Endothelial cell of umbilical vein (primary cell): Measurements from ENCODE around the gene PSG11. TPM values are rescaled to one million over a fixed set of nuclear protein-coding genes. Genes with fewer than 3 reads are reported as not detected.
"Not testable (repeated sequence)": the region's sequence is repeated elsewhere in the genome, so short reads cannot be mapped to it uniquely, and the experiment has no call there.

Source experiments
- BruUV-seq: library from RNA; stranded (reverse); fragments of 400-500 nt; replicated peaks from 2 replicates; lab custom pipeline; 2021; lab: Mats Ljungman, UMichigan
- CTCF ChIA-PET: fragments of 300-600, 350-600 bp; sonication (Branson Sonifier 250); formaldehyde crosslinking; loops from one replicate; lab custom pipeline; 2021; ENCODE audit warnings: antibody characterized with exemption, inconsistent platforms; lab: Charles Lee
- POLR2A ChIA-PET: fragments of 300-600, 350-600 bp; sonication (Branson Sonifier 250); formaldehyde crosslinking; loops from one replicate; lab custom pipeline; 2021; ENCODE audit warnings: antibody characterized with exemption, inconsistent platforms; lab: Charles Lee
- DNase-seq: peaks from one replicate; pipeline ENCODE4 v3.0.0-alpha.2; 2011; ENCODE audit warnings: low read depth, low spot score
- FAIRE-seq: peaks from 2 replicates; lab custom pipeline; 2011; peaks lifted over from hg19 to GRCh38; lab: Jason Lieb, UNC
- H2AFZ ChIP-seq: 2 replicates; pipeline ENCODE4 v1.6.0; 2012; ENCODE audit warnings: low read depth, low read length, control low read depth, inconsistent platforms
- H3K27ac ChIP-seq: 2 replicates; pipeline ENCODE4 v1.5.1; 2011; ENCODE audit warnings: low read depth, mild to moderate bottlenecking, control low read depth, low read length, moderate library complexity; ENCODE audit not compliant: insufficient read depth
- H3K27me3 ChIP-seq, 2 experiments: 2 replicates each; pipeline versions ENCODE4 v1.6.0 to v1.6.1; 2011; ENCODE audit warnings: low read length in 2 of 2, mixed read lengths in 1 of 2; ENCODE audit not compliant: control insufficient read depth in 2 of 2, insufficient read depth in 2 of 2
- H3K36me3 ChIP-seq, 2 experiments: 2 replicates in 1 of 2; 3 replicates in 1 of 2; pipeline ENCODE4 v1.5.1; 2011; ENCODE audit warnings: low read length in 2 of 2, mild to moderate bottlenecking in 1 of 2, moderate library complexity in 1 of 2; ENCODE audit not compliant: control insufficient read depth in 2 of 2, insufficient read depth in 2 of 2; ENCODE audit errors: extremely low read depth in 1 of 2
- H3K4me1 ChIP-seq: 3 replicates; pipeline ENCODE4 v1.5.1; 2011; ENCODE audit warnings: mild to moderate bottlenecking, low read length; ENCODE audit not compliant: control insufficient read depth, insufficient read depth; ENCODE audit errors: extremely low read depth
- H3K4me2 ChIP-seq: 2 replicates; pipeline ENCODE4 v1.6.1; 2011; ENCODE audit warnings: low read length, control low read depth, mixed read lengths; ENCODE audit not compliant: insufficient read depth
- H3K4me3 ChIP-seq, 3 experiments: fragments of 200-600 bp in 1 of 3; sonication (generic), shearing (Covaris generic) in 1 of 3; replicated peaks in 1 of 3; 2 replicates each; pipeline ENCODE4 v1.5.1; 2011 to 2016; ENCODE audit warnings: control low read depth in 3 of 3, low read length in 3 of 3, mild to moderate bottlenecking in 2 of 3, inconsistent platforms in 1 of 3, low read depth in 1 of 3, moderate library complexity in 1 of 3; ENCODE audit not compliant: insufficient read depth in 1 of 3
- H3K79me2 ChIP-seq: 2 replicates; pipeline ENCODE4 v1.6.0; 2012; ENCODE audit warnings: low read length, inconsistent platforms; ENCODE audit not compliant: control insufficient read depth, insufficient read depth
- H3K9ac ChIP-seq: replicated peaks from 2 replicates; pipeline ENCODE3; 2011; ENCODE audit warnings: low read length, control low read depth; ENCODE audit not compliant: insufficient read depth; ENCODE audit errors: extremely low read depth
- H3K9me1 ChIP-seq: replicated peaks from 3 replicates; pipeline ENCODE4 v1.6.0; 2011; ENCODE audit warnings: mild to moderate bottlenecking, low read length; ENCODE audit not compliant: control insufficient read depth, insufficient read depth; ENCODE audit errors: extremely low read depth
- H3K9me3 ChIP-seq: replicated peaks from 2 replicates; pipeline ENCODE4 v1.5.1; 2012; ENCODE audit warnings: low read length, inconsistent platforms; ENCODE audit not compliant: control insufficient read depth, insufficient read depth
- H4K20me1 ChIP-seq: replicated peaks from 2 replicates; pipeline ENCODE3; 2011; ENCODE audit warnings: mild to moderate bottlenecking, low read length; ENCODE audit not compliant: control insufficient read depth, insufficient read depth; ENCODE audit errors: extremely low read depth
- dilution Hi-C: fragments of 300-500 bp; cut with MboI; formaldehyde crosslinking; loops from one replicate; pipeline ENCODE4 v1.15.0; 2019; ENCODE audit warnings: low sequenced_read_pairs; ENCODE audit not compliant: extremely low pct_ligation_motif_present
- intact Hi-C: fragments of 100-400 bp; cut with micrococcal nuclease; formaldehyde crosslinking; loops from one replicate; pipeline ENCODE4 v1.10.0; 2022
- polyA plus RNA-seq, 4 experiments: library from polyadenylated mRNA; depleted of rRNA in 3 of 4; stranded (reverse) in 3 of 4; unstranded in 1 of 4; fragments of >200 nt; gene quantifications; 2 replicates each; pipeline versions ENCODE4 v1.2.1 to v1.2.3, GENCODE V29; 2011 to 2012; ENCODE audit warnings: missing spikeins in 1 of 4
- total RNA-seq: library from RNA; stranded (reverse); gene quantifications from 2 replicates; pipeline ENCODE4 v1.2.3, GENCODE V29; 2021

PSG11 gene
- total and polyA plus RNA-seq, 2 donors (not counting 3 experiments of a cell fraction or from before 2014, with no cell fraction given): not detected

DNA sequence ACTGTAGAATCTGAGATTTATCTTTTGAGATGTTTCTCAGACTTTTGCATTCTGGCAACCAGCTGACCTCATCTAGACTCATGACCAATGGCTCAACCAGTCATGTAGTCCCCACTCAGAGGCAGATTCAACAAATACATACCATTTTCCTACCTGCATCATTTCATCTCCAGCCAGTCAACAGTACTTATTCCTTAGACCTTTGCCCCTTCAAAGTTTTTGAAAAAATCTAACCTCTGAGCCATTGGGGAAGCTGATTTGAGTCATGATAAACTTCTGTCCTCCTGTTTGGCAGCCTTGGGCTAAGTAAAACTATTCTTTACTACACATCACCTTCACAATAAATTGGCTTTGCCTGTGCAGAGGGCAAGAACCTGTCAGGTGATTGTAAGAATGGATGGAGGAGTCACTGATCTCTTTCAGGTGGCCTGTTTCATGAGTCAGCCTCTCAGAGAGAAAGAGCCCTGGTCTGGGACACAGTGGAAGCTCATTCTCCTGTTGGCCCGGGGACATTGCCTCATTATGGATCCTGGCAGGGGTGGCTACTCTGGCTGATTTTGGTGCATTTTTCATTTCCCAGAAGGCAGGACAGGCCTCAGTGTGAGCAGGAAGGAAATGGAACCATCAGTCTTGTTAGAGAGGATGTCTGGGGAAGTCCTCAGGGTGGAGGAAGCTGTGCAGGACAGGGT lies 17.4 kb upstream of the PSG11 start:
- H3K9ac ChIP-seq, intact Hi-C loops, BruUV-seq, CTCF ChIA-PET, H3K9me3 ChIP-seq, H4K20me1 ChIP-seq, H3K4me3 ChIP-seq, H3K4me2 ChIP-seq, H3K36me3 ChIP-seq, H2AFZ ChIP-seq, H3K79me2 ChIP-seq, dilution Hi-C loops, H3K4me1 ChIP-seq, H3K9me1 ChIP-seq, FAIRE-seq, H3K27me3 ChIP-seq, POLR2A ChIA-PET, H3K27ac ChIP-seq, DNase-seq: not testable (repeated sequence)

DNA sequence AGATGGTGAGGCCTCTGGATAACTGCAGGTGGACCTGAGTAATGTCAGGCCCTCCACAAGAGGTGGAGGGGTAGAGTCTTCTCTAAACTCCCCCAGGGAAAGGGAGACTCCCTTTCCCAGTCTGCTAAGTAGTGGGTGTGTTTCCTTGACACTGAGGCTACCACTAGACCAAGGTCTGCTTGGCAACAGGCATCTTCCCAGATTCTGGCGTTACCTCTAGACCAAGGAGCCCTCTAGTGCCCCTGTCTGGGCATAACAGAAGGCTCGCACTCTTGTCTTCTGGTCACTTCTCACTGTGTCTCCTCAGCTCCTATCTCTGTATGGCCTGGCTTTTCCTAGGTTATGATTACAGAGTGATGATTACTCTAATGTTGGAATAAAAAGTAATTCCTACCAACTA lies 5.4 kb upstream of the PSG11 start:
- BruUV-seq, H3K4me1 ChIP-seq, DNase-seq, H3K9me1 ChIP-seq, POLR2A ChIA-PET, intact Hi-C loops, CTCF ChIA-PET, H3K4me2 ChIP-seq, H3K9ac ChIP-seq, H3K36me3 ChIP-seq, H3K27ac ChIP-seq, H4K20me1 ChIP-seq, H2AFZ ChIP-seq, dilution Hi-C loops, H3K9me3 ChIP-seq, H3K79me2 ChIP-seq, FAIRE-seq, H3K4me3 ChIP-seq, H3K27me3 ChIP-seq: not testable (repeated sequence)
